K562 (cell line): ENCODE results near the gene OR4A47. TPM values are rescaled to one million over a fixed set of nuclear protein-coding genes. Genes with fewer than 3 reads are reported as not detected.
"Not testable (repeated sequence)": the region's sequence is repeated elsewhere in the genome, so short reads cannot be mapped to it uniquely, and the experiment has no call there.

Experiments used
- ATAC-seq: fragments of 200-7000 bp; cut with Tn5 transposase; 3 replicates; pipeline ENCODE4 v1.9.1; 2020; ENCODE audit warnings: moderate library complexity
- Bru-seq: library from RNA; stranded (reverse); fragments of 400-500 nt; gene quantifications from one replicate; lab custom pipeline; 2021; lab: Mats Ljungman, UMichigan
- BruChase-seq, 2 experiments: library from RNA; stranded (reverse); fragments of 400-500 nt; gene quantifications; one replicate each; lab custom pipeline; 2021; lab: Mats Ljungman, UMichigan
- BruUV-seq: library from RNA; stranded (reverse); fragments of 400-500 nt; replicated peaks from 2 replicates; lab custom pipeline; 2021; lab: Mats Ljungman, UMichigan
- CTCF ChIA-PET: fragments of 300-600 bp; formaldehyde crosslinking; extraction: SDS; loops from one replicate; lab custom pipeline; 2021; ENCODE audit warnings: low intra/inter-chr PET ratio; lab: Yijun Ruan, JAX
- POLR2A ChIA-PET: fragments of 300-600, 350-650 bp; sonication (Branson Sonifier 250); formaldehyde crosslinking; extraction: SDS; loops from one replicate; lab custom pipeline; 2021; ENCODE audit warnings: antibody characterized with exemption, inconsistent platforms; lab: Yijun Ruan, JAX
- DNase-seq, 4 experiments: peaks; one replicate each; pipeline versions ENCODE4 v3.0.0 to v3.0.0-alpha.2; 2011 to 2018; ENCODE audit warnings: low spot score in 3 of 4, mixed read lengths in 3 of 4; ENCODE audit errors: extremely low read depth in 1 of 4
- FAIRE-seq: peaks from 2 replicates; lab custom pipeline; 2011; peaks lifted over from hg19 to GRCh38; lab: Jason Lieb, UNC
- H2AFZ ChIP-seq: 2 replicates; pipeline ENCODE4 v1.6.0; 2011; ENCODE audit warnings: low read depth, low read length, control low read depth, inconsistent platforms
- H3K27ac ChIP-seq: fragments of 200-600 bp; 3 replicates; pipeline ENCODE4 v1.8.0; 2011; ENCODE audit warnings: low read depth, mild to moderate bottlenecking, control low read depth, inconsistent platforms, low read length, moderate library complexity, mixed read lengths; ENCODE audit errors: extremely low read depth
- H3K27me3 ChIP-seq, 2 experiments: fragments of 300-600 bp in 1 of 2; 2 replicates in 1 of 2; 3 replicates in 1 of 2; pipeline versions ENCODE4 v1.6.0 to v1.8.0; 2011; ENCODE audit warnings: inconsistent platforms in 2 of 2, low read length in 2 of 2, mild to moderate bottlenecking in 1 of 2, mixed read lengths in 1 of 2, moderate library complexity in 1 of 2; ENCODE audit not compliant: control insufficient read depth in 2 of 2, insufficient read depth in 2 of 2
- H3K36me3 ChIP-seq: fragments of 300-600 bp; 3 replicates; pipeline ENCODE4 v1.8.0; 2011; ENCODE audit warnings: mild to moderate bottlenecking, low read length, inconsistent platforms; ENCODE audit not compliant: control insufficient read depth, insufficient read depth
- H3K4me1 ChIP-seq, 2 experiments: fragments of 200-600 bp in 1 of 2; replicated peaks in 1 of 2; 2 replicates in 1 of 2; 3 replicates in 1 of 2; pipeline versions ENCODE4 v1.5.1 to v1.8.0; 2011; ENCODE audit warnings: inconsistent platforms in 2 of 2, low read length in 2 of 2, mild to moderate bottlenecking in 1 of 2, mixed read lengths in 1 of 2, moderate library complexity in 1 of 2; ENCODE audit not compliant: control insufficient read depth in 2 of 2, insufficient read depth in 2 of 2
- H3K4me2 ChIP-seq: 2 replicates; pipeline ENCODE4 v1.6.1; 2011; ENCODE audit warnings: low read length, control low read depth, inconsistent platforms, mixed read lengths; ENCODE audit not compliant: insufficient read depth
- H3K4me3 ChIP-seq: fragments of 200-600 bp; sonication (generic), shearing (Covaris generic); 2 replicates; pipeline ENCODE4 v1.5.1; 2016; ENCODE audit warnings: control low read depth, inconsistent platforms
- H3K79me2 ChIP-seq: fragments of 200-600 bp; 3 replicates; pipeline ENCODE4 v1.8.0; 2011; ENCODE audit warnings: low read length, inconsistent platforms; ENCODE audit not compliant: control insufficient read depth, insufficient read depth
- H3K9ac ChIP-seq, 2 experiments: 2 replicates each; pipeline versions ENCODE4 v1.6.0 to v1.6.1; 2011; ENCODE audit warnings: low read depth in 2 of 2, low read length in 2 of 2, control low read depth in 1 of 2, inconsistent platforms in 1 of 2, mild to moderate bottlenecking in 1 of 2, mixed read lengths in 1 of 2; ENCODE audit not compliant: insufficient read depth in 1 of 2
- H3K9me1 ChIP-seq: one replicate; pipeline ENCODE4 v1.6.0; 2011; ENCODE audit warnings: inconsistent platforms, mild to moderate bottlenecking, low read length, moderate library complexity; ENCODE audit not compliant: control insufficient read depth, insufficient read depth
- H3K9me3 ChIP-seq: replicated peaks from 2 replicates; pipeline ENCODE4 v1.5.1; 2011; ENCODE audit warnings: low read depth, low read length, inconsistent platforms; ENCODE audit not compliant: control insufficient read depth, insufficient read depth
- H4K20me1 ChIP-seq: replicated peaks from 2 replicates; pipeline ENCODE4 v1.6.1; 2011; ENCODE audit warnings: low read length, inconsistent platforms, mixed read lengths; ENCODE audit not compliant: control insufficient read depth, insufficient read depth
- whole genome bisulfite sequencing: fragments of 100-300 bp; shearing (Covaris generic); methylation state at CpG from one replicate; pipeline ENCODE4 v1.1.6; 2016; ENCODE audit warnings: low coverage, mixed read lengths; ENCODE audit not compliant: insufficient coverage; ENCODE audit errors: missing lambda C conversion rate; 5-methylcytosine and 5-hydroxymethylcytosine counted together
- in situ Hi-C: fragments of 300-500 bp; cut with MboI; formaldehyde crosslinking; loops from 4 replicates; pipeline ENCODE4 v1.15.0; 2018; ENCODE audit warnings: inconsistent platforms, mixed read lengths
- intact Hi-C: fragments of 100-400 bp; cut with micrococcal nuclease; formaldehyde crosslinking; loops from 2 replicates; pipeline ENCODE4 v1.14.2; 2022
- long read RNA-seq, 3 experiments: library from polyadenylated mRNA in 2 of 3; library from RNA in 1 of 3; unstranded in 2 of 3; stranded (forward) in 1 of 3; transcript quantifications; one replicate each; pipeline ENCODE4 v2.0.0, GENCODE V29; 2019 to 2022
- polyA minus RNA-seq, 3 experiments: library from RNA; depleted of rRNA, polyadenylated mRNA; stranded (reverse); fragments of >200 nt; gene quantifications; 2 replicates each; pipeline ENCODE4 v1.2.3, GENCODE V29; 2011
- polyA plus RNA-seq, 8 experiments: library from polyadenylated mRNA; depleted of rRNA in 4 of 8; stranded (reverse) in 5 of 8; unstranded in 3 of 8; fragments of >200 nt; fragmentation: Nextera tagmentation in 2 of 8; fragmentation: Illumina TruSeq in 1 of 8; extraction: Ambion mirVana in 2 of 8; extraction: Trizol in 1 of 8; gene quantifications; 2 replicates each; pipeline versions ENCODE4 v1.2.1 to v1.2.3, GENCODE V29; 2011 to 2014; ENCODE audit warnings: inconsistent platforms in 1 of 8, missing spikeins in 1 of 8
- total RNA-seq, 7 experiments: library from RNA; depleted of rRNA in 6 of 7; stranded (reverse); fragments of >200 nt in 6 of 7; fragmentation: Illumina TruSeq in 2 of 7; extraction: Trizol in 2 of 7; gene quantifications; 2 replicates each; pipeline versions ENCODE4 v1.2.1 to v1.2.3, GENCODE V29; 2011 to 2021; ENCODE audit warnings: low replicate concordance in 1 of 7

OR4A47 gene, protein sequence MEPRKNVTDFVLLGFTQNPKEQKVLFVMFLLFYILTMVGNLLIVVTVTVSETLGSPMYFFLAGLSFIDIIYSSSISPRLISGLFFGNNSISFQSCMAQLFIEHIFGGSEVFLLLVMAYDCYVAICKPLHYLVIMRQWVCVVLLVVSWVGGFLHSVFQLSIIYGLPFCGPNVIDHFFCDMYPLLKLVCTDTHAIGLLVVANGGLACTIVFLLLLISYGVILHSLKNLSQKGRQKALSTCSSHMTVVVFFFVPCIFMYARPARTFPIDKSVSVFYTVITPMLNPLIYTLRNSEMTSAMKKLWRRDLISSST
- not detected in 2 replicates for total RNA-seq (2011; cell fraction: chromatin; rRNA removed; ENCODE audit: low replicate concordance)
- not detected in 2 replicates for total RNA-seq (2011; cell fraction: nucleolus; rRNA removed)
- not detected in 2 replicates for total RNA-seq (2011; cell fraction: nucleoplasm; rRNA removed)
- total RNA-seq (2014; rRNA removed), result not detected in 2 replicates
- total RNA-seq (2014; rRNA removed; fragmentation: Illumina TruSeq; extraction: Trizol), result not detected in 2 replicates
- total RNA-seq (2015; rRNA removed; fragmentation: Illumina TruSeq; extraction: Trizol), result not detected in 2 replicates
- not detected in 2 replicates for total RNA-seq (2021)
- not detected in 2 replicates for polyA plus RNA-seq (2011; rRNA removed)
- not detected in 2 replicates for polyA plus RNA-seq (2011; cell fraction: cytosol; rRNA removed)
- polyA plus RNA-seq (2011; cell fraction: nucleus; rRNA removed), result not detected in 2 replicates
- not detected in 2 replicates for polyA plus RNA-seq (2012)
- not detected in 2 replicates for polyA plus RNA-seq (2014; fragmentation: Illumina TruSeq; extraction: Trizol)
- polyA plus RNA-seq (2014; fragmentation: Nextera tagmentation; extraction: Ambion mirVana), result not detected
- polyA plus RNA-seq (2014; rRNA removed), result not detected in 2 replicates
- polyA minus RNA-seq (2011; rRNA and poly(A)+ RNA removed), result not detected in 2 replicates
- not detected in 2 replicates for polyA minus RNA-seq (2011; cell fraction: cytosol; rRNA and poly(A)+ RNA removed)
- not detected in 2 replicates for polyA minus RNA-seq (2011; cell fraction: nucleus; rRNA and poly(A)+ RNA removed)
- Bru-seq, nascent RNA, result not detected
- BruChase-seq, experiment 1, labeled RNA remaining after a 2-hour chase, result not detected
- not detected for BruChase-seq, experiment 2, labeled RNA remaining after a 6-hour chase
- long read RNA-seq, experiment 1, result 0 reads
- long read RNA-seq, experiment 2, result 0 reads
- long read RNA-seq, experiment 3, result 0 reads

GRCh38 chr11:48488493-48488892 is at the start of gene OR4A47:
Gene OR4A47 (plus strand): TSS chr11:48488793. CDS start chr11:48488793, 0 bp downstream.
- H3K27ac ChIP-seq, FAIRE-seq, H3K4me1 ChIP-seq, H3K9me1 ChIP-seq, H3K27me3 ChIP-seq, H3K36me3 ChIP-seq, intact Hi-C loops, H3K4me3 ChIP-seq, H3K9me3 ChIP-seq, DNase-seq, H2AFZ ChIP-seq, in situ Hi-C loops, H3K9ac ChIP-seq, H3K4me2 ChIP-seq, CTCF ChIA-PET, H4K20me1 ChIP-seq, ATAC-seq, BruUV-seq, POLR2A ChIA-PET, H3K79me2 ChIP-seq: not testable (repeated sequence)

DNA sequence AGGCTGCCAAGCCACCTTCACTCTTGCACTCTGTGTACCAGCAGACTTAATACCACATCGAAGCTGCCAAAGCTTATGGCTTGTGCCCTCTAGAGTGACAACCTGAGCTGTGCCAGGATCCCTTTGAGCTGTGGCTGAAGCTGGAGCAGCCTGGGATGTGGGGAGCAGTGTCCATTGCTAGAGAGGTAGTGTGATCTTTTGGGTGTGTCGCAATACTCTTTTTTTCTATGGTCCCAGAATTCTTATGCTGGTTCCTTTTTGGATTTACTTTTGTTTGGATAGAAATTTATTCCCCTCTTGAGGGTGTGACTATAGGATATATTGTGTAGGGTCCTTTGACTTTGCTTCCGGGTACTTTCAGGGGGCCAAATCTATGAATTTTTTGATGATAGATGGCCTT is 32.7 kb upstream of the OR4A47 start:
- intact Hi-C loops, H4K20me1 ChIP-seq, H2AFZ ChIP-seq, DNase-seq, H3K4me2 ChIP-seq, ATAC-seq, BruUV-seq, H3K9me1 ChIP-seq, POLR2A ChIA-PET, in situ Hi-C loops, H3K9me3 ChIP-seq, H3K27ac ChIP-seq, FAIRE-seq, CTCF ChIA-PET, H3K79me2 ChIP-seq, H3K4me3 ChIP-seq, H3K9ac ChIP-seq, H3K4me1 ChIP-seq, H3K27me3 ChIP-seq, H3K36me3 ChIP-seq: not testable (repeated sequence)
- WGBS, result 6% methylated on average over 3 of the region's 3 CpGs

- H3K4me3 ChIP-seq, H4K20me1 ChIP-seq, CTCF ChIA-PET, H3K79me2 ChIP-seq, FAIRE-seq, POLR2A ChIA-PET, H3K9me1 ChIP-seq, in situ Hi-C loops, H3K27ac ChIP-seq, BruUV-seq, H3K9me3 ChIP-seq, H3K36me3 ChIP-seq, H3K4me1 ChIP-seq, H3K27me3 ChIP-seq, intact Hi-C loops, H3K4me2 ChIP-seq, H3K9ac ChIP-seq, ATAC-seq, H2AFZ ChIP-seq, DNase-seq: not testable (repeated sequence)
- 3% methylated on average over 2 of the region's 2 CpGs for WGBS
Observed at GRCh38 chr11:48473966-48474365, 14.6 kb upstream of the OR4A47 start.
